Measurements from ENCODE around the gene ZC2HC1C. TPM values are rescaled to one million over a fixed set of nuclear protein-coding genes. Genes with fewer than 3 reads are reported as not detected.

The ZC2HC1C gene
- polyA plus RNA-seq, 4 donors: 3.4 to 15.9 (median 6.1) TPM

DNA sequence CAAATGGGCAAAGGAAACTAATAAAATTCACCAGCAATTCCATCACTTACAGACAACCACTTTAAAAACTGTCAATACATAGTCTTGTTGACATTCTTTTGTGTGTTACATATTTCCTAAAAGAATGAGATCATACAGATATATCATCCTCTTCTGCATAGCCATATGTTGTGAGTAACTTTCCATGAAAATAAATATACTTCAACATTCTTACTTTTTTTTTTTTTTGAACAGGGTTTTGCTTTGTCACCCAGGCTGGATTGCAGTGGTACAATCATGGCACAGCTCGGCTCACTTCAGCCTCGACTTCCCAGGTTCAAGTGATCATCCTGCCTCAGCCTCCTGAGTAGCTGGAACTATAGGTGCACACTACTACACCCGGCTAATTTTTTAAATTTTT lies 20.9 kb downstream of the ZC2HC1C start:
- no peak for DNase-seq
- WGBS, 3 donors: 90 to 97% (median 94%) methylated on average over 3 of the region's 3 CpGs
- no peaks in the 10 kb centered on the region for H3K4me1 ChIP-seq (ENCODE audit: control insufficient read depth in 3 of 3, insufficient read depth in 2 of 3, low read depth in 1 of 3, low read length in 2 of 3)
- no peak for FAIRE-seq
- no peak overlapping the region for H3K4me3 ChIP-seq (ENCODE audit: low read depth in 1 of 3, low read length in 3 of 3)
- no peaks in the 10 kb centered on the region for H3K27me3 ChIP-seq (ENCODE audit: control insufficient read depth in 3 of 3, insufficient read depth in 3 of 3, low read length in 3 of 3)
- H3K36me3 ChIP-seq (ENCODE audit: control insufficient read depth in 3 of 3, insufficient read depth in 2 of 3, low read depth in 1 of 3, low read length in 3 of 3): peaks cover 7 to 48% (median 18%) of the 10 kb centered on the region in 3 donors
- H3K27ac ChIP-seq (ENCODE audit: low read depth in 1 of 3, low read length in 2 of 3): no peak overlapping the region
- no peaks in the 10 kb centered on the region for H3K9me3 ChIP-seq (ENCODE audit: control insufficient read depth in 2 of 2, insufficient read depth in 1 of 2, low read depth in 1 of 2, low read length in 1 of 2)

DNA sequence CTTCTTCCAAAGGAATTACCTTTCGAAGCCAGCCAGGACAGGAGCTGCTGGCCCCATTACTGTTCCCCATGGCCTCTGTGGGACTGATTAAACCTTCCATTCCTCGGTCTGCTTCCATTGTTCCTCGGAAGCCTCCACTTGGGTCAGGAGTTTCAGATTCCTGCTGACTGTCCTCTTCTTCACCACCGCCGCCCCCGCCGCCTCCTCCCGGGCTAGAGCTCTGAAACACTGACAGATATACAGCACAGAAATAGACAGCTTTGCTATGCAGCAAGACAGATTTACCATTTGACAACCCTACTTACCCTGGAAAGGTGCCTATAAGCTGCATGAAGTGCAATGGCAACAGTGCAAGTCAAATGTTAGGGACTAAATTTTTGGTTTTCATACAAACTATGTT lies 21.8 kb downstream of the ZC2HC1C start:
- no peak for FAIRE-seq
- Histone ChIP-seq H3K4me3 (ENCODE audit: low read depth in 1 of 3, low read length in 3 of 3) (no peak overlapping the region), H3K27ac (ENCODE audit: low read depth in 1 of 3, low read length in 2 of 3) (no peak overlapping the region), H3K4me1 (ENCODE audit: control insufficient read depth in 3 of 3, insufficient read depth in 2 of 3, low read depth in 1 of 3, low read length in 2 of 3) (no peaks in the 10 kb centered on the region), H3K36me3 (ENCODE audit: control insufficient read depth in 3 of 3, insufficient read depth in 2 of 3, low read depth in 1 of 3, low read length in 3 of 3) (peaks cover 12 to 50% (median 21%) of the 10 kb centered on the region in 3 donors), H3K9me3 (ENCODE audit: control insufficient read depth in 2 of 2, insufficient read depth in 1 of 2, low read depth in 1 of 2, low read length in 1 of 2) (no peaks in the 10 kb centered on the region), H3K27me3 (ENCODE audit: control insufficient read depth in 3 of 3, insufficient read depth in 3 of 3, low read length in 3 of 3) (no peaks in the 10 kb centered on the region)
- DNase-seq: no peak
- 90 to 93% (median 93%) methylated on average over 8 of the region's 8 CpGs for WGBS, 3 donors

DNA sequence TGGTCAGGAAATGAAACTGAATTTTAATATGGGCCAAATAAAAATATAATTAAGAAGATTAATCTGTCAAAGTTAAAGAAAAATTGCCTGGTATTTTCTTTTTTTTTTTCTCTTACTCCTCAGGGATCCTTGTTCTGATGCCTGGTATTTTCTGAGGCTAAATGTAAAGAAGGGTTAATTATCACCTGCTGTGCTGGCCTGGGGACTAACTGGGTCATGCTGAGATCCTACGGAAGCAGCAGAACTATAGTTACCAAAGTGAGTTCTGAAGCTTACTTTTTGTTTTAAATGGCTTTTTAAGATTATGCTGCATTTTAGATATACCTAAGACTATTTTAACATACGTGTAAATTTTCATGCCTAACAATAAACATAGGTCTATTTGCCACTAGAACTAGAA lies 23.3 kb downstream of the ZC2HC1C start:
- no peak for DNase-seq
- Histone ChIP-seq H3K36me3 (ENCODE audit: control insufficient read depth in 3 of 3, insufficient read depth in 2 of 3, low read depth in 1 of 3, low read length in 3 of 3) (peaks cover 7 to 50% (median 16%) of the 10 kb centered on the region in 3 donors), H3K4me1 (ENCODE audit: control insufficient read depth in 3 of 3, insufficient read depth in 2 of 3, low read depth in 1 of 3, low read length in 2 of 3) (peaks cover 0 to 7% (median 0%) of the 10 kb centered on the region in 3 donors), H3K27ac (ENCODE audit: low read depth in 1 of 3, low read length in 2 of 3) (no peak overlapping the region), H3K27me3 (ENCODE audit: control insufficient read depth in 3 of 3, insufficient read depth in 3 of 3, low read length in 3 of 3) (no peaks in the 10 kb centered on the region), H3K9me3 (ENCODE audit: control insufficient read depth in 2 of 2, insufficient read depth in 1 of 2, low read depth in 1 of 2, low read length in 1 of 2) (no peaks in the 10 kb centered on the region), H3K4me3 (ENCODE audit: low read depth in 1 of 3, low read length in 3 of 3) (no peak overlapping the region)
- WGBS, 3 donors: 91 to 95% (median 91%) methylated on average over 2 of the region's 2 CpGs
- FAIRE-seq: no peak

DNA sequence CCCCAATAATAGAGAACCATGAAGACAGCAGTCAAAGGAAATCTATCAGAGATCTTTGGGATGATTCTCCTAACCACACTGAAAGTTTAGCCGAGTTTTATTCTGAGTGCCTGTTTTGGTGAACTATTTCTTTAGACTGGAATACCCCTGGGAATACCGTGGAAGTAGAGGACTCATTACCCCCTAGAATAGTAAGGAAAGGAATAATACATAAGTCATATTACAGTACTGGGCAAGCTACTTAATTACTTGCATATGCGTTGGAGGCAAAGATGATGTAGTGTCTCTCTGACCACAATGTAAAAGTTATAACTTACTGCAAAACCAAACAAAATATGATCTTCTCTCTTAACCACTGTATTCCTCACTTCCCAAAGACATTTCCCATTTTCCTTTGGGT lies 25.5 kb downstream of the ZC2HC1C start:
- H3K9me3 ChIP-seq (ENCODE audit: control insufficient read depth in 2 of 2, insufficient read depth in 1 of 2, low read depth in 1 of 2, low read length in 1 of 2): no peaks in the 10 kb centered on the region
- no peak overlapping the region for H3K4me3 ChIP-seq (ENCODE audit: low read depth in 1 of 3, low read length in 3 of 3)
- DNase-seq (no peak), FAIRE-seq (no peak)
- no peak overlapping the region for H3K27ac ChIP-seq (ENCODE audit: low read depth in 1 of 3, low read length in 2 of 3)
- H3K4me1 ChIP-seq (ENCODE audit: control insufficient read depth in 3 of 3, insufficient read depth in 2 of 3, low read depth in 1 of 3, low read length in 2 of 3): peaks cover 0 to 17% (median 0%) of the 10 kb centered on the region in 3 donors
- peaks cover 10 to 50% (median 12%) of the 10 kb centered on the region in 3 donors for H3K36me3 ChIP-seq (ENCODE audit: control insufficient read depth in 3 of 3, insufficient read depth in 2 of 3, low read depth in 1 of 3, low read length in 3 of 3)
- WGBS, 3 donors: 93 to 96% (median 95%) methylated on average over 3 of the region's 3 CpGs
- H3K27me3 ChIP-seq (ENCODE audit: control insufficient read depth in 3 of 3, insufficient read depth in 3 of 3, low read length in 3 of 3): no peaks in the 10 kb centered on the region

DNA sequence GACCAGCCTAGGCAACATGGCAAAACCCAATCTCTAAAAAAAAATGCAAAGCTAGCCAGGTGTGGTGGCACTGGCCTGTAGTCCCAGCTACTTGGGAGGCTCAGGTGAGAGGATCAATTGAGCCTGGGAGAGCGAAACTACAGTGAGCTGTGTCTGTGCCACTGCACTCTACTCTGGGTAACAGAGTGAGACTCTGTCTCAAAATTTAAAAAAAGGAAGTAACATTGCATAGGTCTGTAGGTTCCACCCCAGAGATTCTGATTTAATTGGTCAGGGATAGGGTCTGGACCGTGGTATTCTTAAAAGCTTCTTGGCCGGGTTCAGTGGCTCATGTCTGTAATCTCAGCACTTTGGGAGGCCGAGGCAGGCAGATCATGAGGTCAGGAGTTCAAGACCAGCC lies 26.2 kb downstream of the ZC2HC1C start:
- no peaks in the 10 kb centered on the region for H3K9me3 ChIP-seq (ENCODE audit: control insufficient read depth in 2 of 2, insufficient read depth in 1 of 2, low read depth in 1 of 2, low read length in 1 of 2)

DNA sequence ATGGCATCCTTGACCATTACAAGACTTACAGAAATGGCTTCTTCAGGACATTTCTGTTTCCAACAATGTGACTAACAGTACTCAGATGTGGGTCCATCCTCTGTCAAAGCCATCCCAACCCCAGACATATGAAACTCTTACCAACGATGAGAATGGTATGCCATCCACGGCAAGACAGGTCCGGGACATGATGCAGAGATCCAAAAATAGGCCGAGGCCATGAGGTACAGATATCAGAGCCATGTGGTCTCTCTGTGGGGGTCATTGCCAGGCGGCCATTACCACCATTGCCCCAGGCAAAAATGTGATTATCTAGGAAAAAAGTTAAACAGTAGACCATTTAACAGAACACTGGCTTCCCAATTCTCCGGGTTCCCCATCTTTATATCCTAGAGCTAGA lies 27.5 kb downstream of the ZC2HC1C start:
- H3K36me3 ChIP-seq (ENCODE audit: control insufficient read depth in 3 of 3, insufficient read depth in 2 of 3, low read depth in 1 of 3, low read length in 3 of 3): peaks cover 8 to 46% (median 13%) of the 10 kb centered on the region in 3 donors
- no peak for DNase-seq
- H3K4me1 ChIP-seq (ENCODE audit: control insufficient read depth in 3 of 3, insufficient read depth in 2 of 3, low read depth in 1 of 3, low read length in 2 of 3): peaks cover 0 to 17% (median 0%) of the 10 kb centered on the region in 3 donors
- WGBS, 3 donors: 93 to 99% (median 97%) methylated on average over 6 of the region's 6 CpGs
- H3K27me3 ChIP-seq (ENCODE audit: control insufficient read depth in 3 of 3, insufficient read depth in 3 of 3, low read length in 3 of 3): no peaks in the 10 kb centered on the region
- no peak overlapping the region for H3K4me3 ChIP-seq (ENCODE audit: low read depth in 1 of 3, low read length in 3 of 3)
- no peak overlapping the region for H3K27ac ChIP-seq (ENCODE audit: low read depth in 1 of 3, low read length in 2 of 3)
- no peak for FAIRE-seq
- H3K9me3 ChIP-seq (ENCODE audit: control insufficient read depth in 2 of 2, insufficient read depth in 1 of 2, low read depth in 1 of 2, low read length in 1 of 2): no peaks in the 10 kb centered on the region

More for the DNA sequence above, 26.2 kb downstream of the ZC2HC1C start:
- no peak for FAIRE-seq
- H3K36me3 ChIP-seq (ENCODE audit: control insufficient read depth in 3 of 3, insufficient read depth in 2 of 3, low read depth in 1 of 3, low read length in 3 of 3): peaks cover 10 to 48% (median 12%) of the 10 kb centered on the region in 3 donors
- H3K4me3 ChIP-seq (ENCODE audit: low read depth in 1 of 3, low read length in 3 of 3): no peak overlapping the region
- H3K27ac ChIP-seq (ENCODE audit: low read depth in 1 of 3, low read length in 2 of 3): no peak overlapping the region
- 92 to 98% (median 96%) methylated on average over 4 of the region's 4 CpGs for WGBS, 3 donors
- no peaks in the 10 kb centered on the region for H3K27me3 ChIP-seq (ENCODE audit: control insufficient read depth in 3 of 3, insufficient read depth in 3 of 3, low read length in 3 of 3)
- peaks cover 0 to 17% (median 0%) of the 10 kb centered on the region in 3 donors for H3K4me1 ChIP-seq (ENCODE audit: control insufficient read depth in 3 of 3, insufficient read depth in 2 of 3, low read depth in 1 of 3, low read length in 2 of 3)
- no peak for DNase-seq

DNA sequence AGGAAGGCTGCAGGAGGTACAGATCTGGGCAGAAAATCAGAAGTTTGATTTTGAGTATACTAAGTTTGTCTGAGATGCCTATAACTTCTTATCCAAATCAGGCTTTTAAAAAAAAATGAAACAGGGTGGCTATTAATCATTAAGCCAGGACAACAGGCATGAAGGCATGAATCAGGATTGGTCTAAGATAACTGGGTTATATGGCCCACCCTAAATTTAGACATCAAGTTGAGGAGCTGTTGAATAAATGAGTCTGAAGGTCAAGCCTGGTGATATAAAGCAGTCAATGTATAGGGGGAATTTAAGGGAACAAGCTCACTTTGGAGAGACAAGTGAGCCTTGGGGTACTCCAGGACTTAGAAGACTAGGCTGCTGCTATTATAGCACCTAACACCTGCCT lies 28.8 kb downstream of the ZC2HC1C start:
- peaks cover 0 to 17% (median 0%) of the 10 kb centered on the region in 3 donors for H3K4me1 ChIP-seq (ENCODE audit: control insufficient read depth in 3 of 3, insufficient read depth in 2 of 3, low read depth in 1 of 3, low read length in 2 of 3)
- no peaks in the 10 kb centered on the region for H3K27me3 ChIP-seq (ENCODE audit: control insufficient read depth in 3 of 3, insufficient read depth in 3 of 3, low read length in 3 of 3)
- FAIRE-seq (no peak), DNase-seq (peak; percentile 66 to 76)
- H3K4me3 ChIP-seq (ENCODE audit: low read depth in 1 of 3, low read length in 3 of 3): no peak overlapping the region
- H3K36me3 ChIP-seq (ENCODE audit: control insufficient read depth in 3 of 3, insufficient read depth in 2 of 3, low read depth in 1 of 3, low read length in 3 of 3): peaks cover 8 to 44% (median 13%) of the 10 kb centered on the region in 3 donors
- no peaks in the 10 kb centered on the region for H3K9me3 ChIP-seq (ENCODE audit: control insufficient read depth in 2 of 2, insufficient read depth in 1 of 2, low read depth in 1 of 2, low read length in 1 of 2)
- H3K27ac ChIP-seq (ENCODE audit: low read depth in 1 of 3, low read length in 2 of 3): no peak overlapping the region

- peaks cover 6 to 44% (median 13%) of the 10 kb centered on the region in 3 donors for H3K36me3 ChIP-seq (ENCODE audit: control insufficient read depth in 3 of 3, insufficient read depth in 2 of 3, low read depth in 1 of 3, low read length in 3 of 3)
- 9 to 48% (median 45%) methylated on average over 1 of the region's 1 CpG for WGBS, 3 donors
- no peak overlapping the region for H3K27ac ChIP-seq (ENCODE audit: low read depth in 1 of 3, low read length in 2 of 3)
- DNase-seq: no peak
- H3K4me3 ChIP-seq (ENCODE audit: low read depth in 1 of 3, low read length in 3 of 3): no peak overlapping the region
- H3K4me1 ChIP-seq (ENCODE audit: control insufficient read depth in 3 of 3, insufficient read depth in 2 of 3, low read depth in 1 of 3, low read length in 2 of 3): peaks cover 0 to 17% (median 0%) of the 10 kb centered on the region in 3 donors
- H3K27me3 ChIP-seq (ENCODE audit: control insufficient read depth in 3 of 3, insufficient read depth in 3 of 3, low read length in 3 of 3): no peaks in the 10 kb centered on the region
- no peaks in the 10 kb centered on the region for H3K9me3 ChIP-seq (ENCODE audit: control insufficient read depth in 2 of 2, insufficient read depth in 1 of 2, low read depth in 1 of 2, low read length in 1 of 2)
- no peak for FAIRE-seq
Measured at GRCh38 chr14:75098682-75099081, 29.2 kb downstream of the ZC2HC1C start.

GRCh38 chr14:75101491-75101890 lies 32.0 kb downstream of the ZC2HC1C start:
- DNase-seq (no peak), FAIRE-seq (no peak)
- no peaks in the 10 kb centered on the region for H3K9me3 ChIP-seq (ENCODE audit: control insufficient read depth in 2 of 2, insufficient read depth in 1 of 2, low read depth in 1 of 2, low read length in 1 of 2)
- H3K4me1 ChIP-seq (ENCODE audit: control insufficient read depth in 3 of 3, insufficient read depth in 2 of 3, low read depth in 1 of 3, low read length in 2 of 3): peaks cover 0 to 17% (median 0%) of the 10 kb centered on the region in 3 donors
- H3K27ac ChIP-seq (ENCODE audit: low read depth in 1 of 3, low read length in 2 of 3): no peak overlapping the region
- H3K4me3 ChIP-seq (ENCODE audit: low read depth in 1 of 3, low read length in 3 of 3): no peak overlapping the region
- H3K36me3 ChIP-seq (ENCODE audit: control insufficient read depth in 3 of 3, insufficient read depth in 2 of 3, low read depth in 1 of 3, low read length in 3 of 3): peaks cover 14 to 43% (median 17%) of the 10 kb centered on the region in 3 donors
- 84 to 92% (median 86%) methylated on average over 4 of the region's 4 CpGs for WGBS, 3 donors
- no peaks in the 10 kb centered on the region for H3K27me3 ChIP-seq (ENCODE audit: control insufficient read depth in 3 of 3, insufficient read depth in 3 of 3, low read length in 3 of 3)

Measured in small intestine (tissue), 7 donors.